Stimulated activated naive CD4-positive, alpha-beta T cell treated with Interleukin-2 at 50 U/mL for 16 hours (primary cell): ENCODE data around the gene CYS1.
A peak's percentile ranks its signal among the peaks of the same experiment; 100 is the strongest.
"Not testable (repeated sequence)": the region's sequence is repeated elsewhere in the genome, so short reads cannot be mapped to it uniquely, and the experiment has no call there.

ENCODE experiments used
- DNase-seq: peaks from one replicate; lab custom pipeline; 2025; lab: John Stamatoyannopoulos, UW

The CYS1 gene

DNA sequence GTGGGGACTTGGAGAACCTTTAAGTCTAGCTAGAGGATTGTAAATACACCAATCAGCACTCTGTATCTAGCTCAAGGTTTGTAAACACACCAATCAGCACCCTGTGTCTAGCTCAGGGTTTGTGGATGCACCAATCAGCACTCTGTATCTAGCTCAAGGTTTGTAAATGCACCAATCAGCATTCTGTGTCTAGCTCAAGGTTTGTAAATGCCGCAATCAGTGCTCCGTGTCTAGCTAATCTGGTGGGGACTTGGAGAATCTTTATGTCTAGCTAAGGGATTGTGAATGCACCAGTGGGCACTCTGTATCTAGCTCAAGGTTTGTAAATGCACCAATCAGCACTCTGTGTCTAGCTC lies 11.7 kb upstream of the CYS1 start:
- not testable (repeated sequence) for DNase-seq

DNA sequence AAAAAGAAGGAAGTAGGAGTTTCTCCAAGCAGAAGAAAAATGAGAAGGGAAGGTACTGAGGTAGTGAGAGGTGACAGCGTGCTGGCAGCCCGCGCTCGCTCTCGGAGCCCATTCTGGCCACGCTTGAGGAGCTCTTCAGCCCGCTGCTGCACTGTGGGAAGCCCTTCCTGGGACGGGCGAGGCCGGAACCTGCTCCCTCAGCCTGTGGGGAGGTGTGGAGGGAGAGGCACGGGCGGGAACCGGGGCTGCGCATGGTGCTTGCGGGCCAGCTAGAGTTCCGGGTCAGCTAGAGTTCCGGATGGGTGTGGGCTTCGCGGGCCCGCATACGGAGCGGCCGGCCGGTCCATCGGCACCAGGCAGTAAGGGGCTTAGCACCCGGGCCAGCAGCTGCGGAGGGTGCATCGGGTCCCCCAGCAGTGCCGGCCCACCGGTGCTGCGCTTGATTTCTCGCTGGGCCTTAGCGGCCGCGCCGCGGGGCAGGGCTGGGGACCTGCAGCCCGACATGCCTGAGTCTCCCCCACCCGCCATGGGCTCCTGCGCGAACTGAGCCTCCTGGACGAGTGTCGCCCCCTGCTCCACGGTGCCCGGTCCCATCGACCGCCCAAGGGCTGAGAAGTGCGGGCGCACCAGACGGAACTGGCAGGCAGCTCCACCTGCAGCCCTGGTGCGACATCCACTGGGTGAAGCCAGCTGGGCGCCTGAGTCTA lies 11.1 kb upstream of the CYS1 start:
- peak; percentile 10 for DNase-seq

DNA sequence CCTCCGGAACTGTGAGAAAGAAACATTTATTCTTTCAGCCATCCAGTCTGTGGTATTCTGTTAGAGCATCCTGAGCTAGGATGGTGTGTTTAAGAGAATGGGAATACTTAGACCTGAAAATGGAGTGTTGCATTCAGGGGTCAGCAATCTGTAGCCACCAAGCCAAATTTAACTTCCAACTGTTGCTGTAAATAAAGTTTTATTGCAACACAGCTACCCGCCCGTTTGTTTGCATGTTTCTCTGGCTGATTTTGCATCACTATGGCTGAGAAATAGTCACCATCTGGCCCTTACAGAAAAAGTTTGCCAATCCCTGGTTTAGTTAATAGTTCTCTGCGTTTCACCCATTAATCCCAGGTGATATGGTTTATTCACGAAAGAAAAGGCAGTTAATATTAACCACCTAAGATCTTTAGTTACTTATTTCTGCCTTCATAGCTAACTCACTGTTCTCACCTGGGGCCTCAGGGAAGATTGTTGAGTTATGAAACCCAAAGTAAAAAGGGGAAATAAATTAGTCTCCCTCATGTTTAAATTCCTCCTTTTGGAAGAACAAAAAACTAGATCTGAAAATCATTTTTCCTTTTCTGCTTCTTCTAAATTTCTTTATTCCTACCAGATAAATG lies 9.5 kb upstream of the CYS1 start:
- DNase-seq, result no peak

DNA sequence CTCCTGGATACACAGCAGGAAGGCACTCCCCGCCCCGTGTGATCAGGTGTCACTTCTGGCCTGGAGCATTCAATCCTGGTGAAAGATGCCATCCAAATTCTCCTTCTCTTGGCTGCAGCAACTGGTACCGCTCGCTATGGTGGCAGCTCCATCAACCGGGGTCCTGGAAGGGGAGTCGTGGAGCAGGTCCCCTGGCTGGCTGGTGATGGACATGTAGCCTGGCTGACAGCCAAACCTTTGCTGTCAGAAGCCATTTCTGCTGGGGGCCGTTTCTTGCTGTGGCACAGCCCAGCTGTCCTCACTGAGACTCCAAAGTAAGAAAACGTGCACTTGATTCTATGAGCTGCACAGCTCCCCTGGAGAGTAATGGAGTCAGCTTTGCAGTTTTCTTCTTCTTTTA lies 7.1 kb upstream of the CYS1 start:
- DNase-seq, result no peak

DNA sequence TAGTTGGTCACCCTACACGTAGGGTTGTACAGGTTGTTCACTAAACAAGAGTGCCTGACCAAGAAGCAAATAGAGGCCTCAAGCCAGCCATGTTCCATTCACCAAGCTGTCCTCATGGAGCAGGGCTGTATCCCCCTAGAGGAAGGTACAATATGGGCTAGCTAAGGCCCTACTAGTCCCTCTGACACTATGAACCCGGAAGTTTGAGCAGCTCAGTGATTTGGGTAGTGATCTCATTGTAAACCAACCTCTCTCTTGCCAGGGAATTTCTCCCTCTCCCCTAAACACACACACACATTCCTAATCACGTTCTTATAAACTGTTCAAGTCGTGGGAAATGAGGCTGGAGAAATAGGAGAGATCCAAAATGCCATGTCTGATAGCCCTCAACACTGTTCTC lies 6.7 kb upstream of the CYS1 start:
- DNase-seq, result no peak

DNA sequence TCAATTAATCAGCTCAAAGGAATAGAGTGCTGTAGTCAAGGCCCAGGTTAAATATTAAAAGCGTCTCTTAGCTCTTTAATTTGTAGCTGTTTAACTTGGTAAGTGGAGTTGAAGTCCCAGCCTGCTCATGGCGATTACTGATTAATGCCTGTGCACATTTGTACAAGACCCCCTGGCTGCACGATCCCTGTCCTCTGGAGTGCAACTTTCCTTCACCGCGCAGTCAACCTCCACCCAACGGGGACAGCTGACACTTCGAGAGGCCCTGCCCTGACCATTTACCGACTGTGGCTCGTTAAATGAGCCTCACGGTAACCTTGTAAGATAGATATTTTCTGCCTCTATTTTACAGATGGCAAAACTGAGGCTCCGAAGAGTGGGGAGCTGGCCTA lies 5.5 kb upstream of the CYS1 start:
- no peak for DNase-seq

DNA sequence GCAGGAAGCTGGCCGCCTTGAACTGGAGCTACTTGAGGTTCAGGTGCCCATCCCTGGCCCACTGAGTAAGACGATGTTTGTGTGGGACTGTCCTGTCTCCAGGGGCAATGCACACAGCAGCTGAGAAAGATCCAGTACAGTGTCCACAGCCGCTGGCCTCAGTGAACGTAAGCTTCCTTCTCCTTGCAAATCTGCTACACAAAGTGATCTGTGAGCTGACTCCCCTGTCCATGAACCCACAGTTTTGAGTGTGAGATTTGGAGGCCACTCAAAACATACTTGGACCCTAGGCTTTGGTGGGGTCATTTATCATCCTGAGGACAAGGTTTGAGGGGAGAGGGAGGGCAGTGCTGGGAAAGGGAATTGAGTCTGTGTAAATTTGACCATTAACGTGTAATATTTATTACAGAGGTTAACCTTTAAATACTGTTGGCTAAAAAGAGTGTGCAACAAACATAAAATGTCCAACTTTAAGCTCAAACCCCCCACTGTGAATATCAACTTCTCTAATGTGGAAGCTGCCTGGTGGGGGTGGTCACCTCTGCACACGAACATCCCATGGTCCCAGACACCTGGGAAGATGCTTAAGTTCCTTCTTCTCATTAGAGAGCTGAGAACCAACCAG lies 4.9 kb upstream of the CYS1 start:
- DNase-seq, result no peak

DNA sequence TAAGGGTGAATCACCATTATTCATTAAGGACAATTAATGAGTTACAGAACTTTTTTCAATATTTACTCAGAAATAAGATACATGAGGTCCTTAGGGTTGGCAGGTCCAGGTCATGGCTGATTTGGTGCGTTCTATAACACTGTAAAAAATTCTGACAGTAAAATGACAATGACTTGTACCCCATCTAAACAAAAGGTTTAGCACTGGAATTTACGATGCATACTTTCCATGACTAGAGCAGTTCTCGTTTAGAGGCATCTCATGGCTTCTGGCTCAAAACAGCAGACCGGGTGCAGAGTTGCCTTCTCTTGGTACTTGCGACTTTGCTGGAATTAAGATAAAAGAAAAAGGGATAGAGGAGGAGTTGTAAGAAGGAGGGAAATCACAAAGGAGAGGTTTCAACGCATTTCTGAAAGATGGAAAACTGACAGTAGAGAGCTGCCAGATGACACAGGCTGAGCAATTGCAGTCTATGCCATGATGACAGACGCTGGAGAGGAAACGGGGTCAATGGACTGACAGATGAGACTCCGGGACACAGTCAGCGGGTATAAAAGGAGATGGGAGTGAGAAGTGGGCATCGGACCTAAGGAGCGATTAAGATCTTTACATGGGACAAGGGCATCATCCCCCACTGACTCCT lies 4.1 kb upstream of the CYS1 start:
- no peak for DNase-seq

DNA sequence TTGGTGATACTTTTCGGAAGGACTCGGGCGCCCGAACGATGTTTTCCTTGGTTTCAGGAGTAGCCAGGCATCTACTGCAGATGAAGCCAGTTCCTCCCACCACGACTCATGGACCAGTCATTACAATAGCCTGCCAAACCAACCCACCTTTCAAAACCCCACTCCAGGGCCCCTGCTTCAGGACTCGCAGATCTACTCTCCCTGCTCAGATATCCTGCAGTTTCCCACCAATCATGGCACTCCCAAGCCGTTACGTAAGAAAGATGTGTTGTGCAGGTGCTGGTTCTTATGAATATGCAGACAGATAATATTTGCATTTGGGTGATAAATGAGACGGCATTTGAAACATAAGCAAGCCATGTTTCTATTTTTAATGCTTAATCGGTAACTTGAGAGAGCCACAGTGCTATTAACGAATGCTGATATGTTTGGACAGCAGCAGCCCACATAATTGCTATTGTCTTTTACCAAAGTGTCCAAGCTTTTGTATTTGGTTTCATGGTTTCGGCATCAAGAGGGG lies 3.5 kb upstream of the CYS1 start:
- DNase-seq, result no peak

DNA sequence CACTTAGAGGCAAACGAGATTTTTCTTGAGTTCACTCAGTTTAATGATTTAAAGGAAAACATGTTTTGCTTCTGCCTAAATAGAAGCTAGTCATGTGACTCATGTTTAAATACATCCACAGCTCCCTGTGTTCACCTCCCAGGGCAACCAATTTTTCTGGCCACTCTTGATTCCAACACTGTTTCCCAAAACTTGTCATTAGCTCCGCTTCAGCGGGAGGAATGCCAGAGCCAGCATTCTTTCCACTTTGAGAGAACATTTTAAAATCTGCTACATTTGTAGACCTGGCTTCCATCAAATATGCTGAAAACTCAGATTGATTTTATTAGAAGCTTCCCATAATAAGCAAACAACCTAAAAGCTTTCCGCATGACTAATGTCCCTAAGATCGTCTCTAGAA lies 2.8 kb upstream of the CYS1 start:
- no peak for DNase-seq

DNA sequence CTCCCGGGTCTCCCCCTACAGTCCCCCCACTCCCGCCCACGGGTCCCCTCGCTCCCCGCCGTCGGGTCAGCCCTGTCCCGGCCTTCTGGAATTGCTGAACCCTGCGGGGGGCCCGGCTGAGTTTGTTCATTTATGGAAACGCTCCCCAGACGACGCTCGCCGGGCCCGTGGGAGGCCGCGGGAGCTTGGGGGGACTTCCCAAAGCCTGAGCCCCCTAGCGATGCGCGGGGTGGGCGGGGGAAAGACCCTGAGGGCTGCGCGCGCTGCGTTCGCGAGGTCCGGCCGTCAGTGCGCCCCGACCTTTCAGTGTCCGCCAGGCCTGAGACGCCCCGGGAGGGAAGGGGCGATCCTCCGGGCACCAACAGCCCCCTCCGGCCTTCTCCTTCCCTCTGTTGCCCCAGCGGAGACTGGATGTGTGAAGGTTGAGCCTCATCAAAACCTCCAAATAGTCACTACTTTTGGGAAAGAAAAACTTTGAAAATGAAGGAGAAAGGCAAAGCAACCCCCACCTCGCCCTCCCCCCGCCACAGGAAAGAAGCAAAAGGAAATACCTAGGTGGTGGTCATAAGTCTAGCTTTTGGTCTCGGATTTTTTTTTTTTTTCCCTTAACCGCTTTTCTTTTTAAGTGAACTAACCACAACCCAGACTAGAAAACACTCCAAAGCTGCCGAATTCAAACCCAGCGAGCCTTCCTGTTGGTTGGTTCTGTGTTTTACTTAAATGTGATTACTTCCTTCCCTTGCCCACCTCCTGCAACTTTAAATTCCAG lies 509 bp upstream of the CYS1 start:
- no peak for DNase-seq

DNA sequence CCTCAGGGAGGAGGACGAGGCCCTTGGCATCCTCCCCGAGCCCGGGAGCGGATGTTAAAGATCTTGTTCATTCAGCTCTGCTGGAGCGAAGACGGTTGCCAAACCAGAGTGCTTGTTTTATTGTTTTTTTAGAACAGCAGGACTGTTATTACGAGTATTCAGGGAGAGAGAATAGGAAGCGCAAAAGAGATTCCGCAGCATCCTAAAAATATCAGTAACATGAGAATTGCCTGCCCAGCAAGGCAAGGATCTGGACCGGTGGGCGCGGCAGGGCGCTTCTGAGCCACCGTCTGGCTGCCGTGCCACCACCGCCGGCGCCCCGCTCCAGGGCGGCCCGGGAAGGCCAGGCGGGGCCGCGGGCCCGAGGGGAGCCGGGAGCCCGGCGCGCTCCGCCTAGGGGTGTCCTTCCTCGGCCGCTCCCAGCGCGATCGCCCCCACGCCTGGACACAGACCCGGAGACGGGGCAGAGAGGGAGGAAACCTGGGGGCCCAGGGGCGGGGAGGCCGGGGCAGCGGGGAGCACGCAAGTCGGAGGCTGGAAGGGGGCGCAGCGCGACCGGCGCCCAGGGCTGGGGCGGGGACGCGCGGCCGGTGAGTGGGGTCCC lies 843 bp downstream of the CYS1 start:
- DNase-seq, result no peak

DNA sequence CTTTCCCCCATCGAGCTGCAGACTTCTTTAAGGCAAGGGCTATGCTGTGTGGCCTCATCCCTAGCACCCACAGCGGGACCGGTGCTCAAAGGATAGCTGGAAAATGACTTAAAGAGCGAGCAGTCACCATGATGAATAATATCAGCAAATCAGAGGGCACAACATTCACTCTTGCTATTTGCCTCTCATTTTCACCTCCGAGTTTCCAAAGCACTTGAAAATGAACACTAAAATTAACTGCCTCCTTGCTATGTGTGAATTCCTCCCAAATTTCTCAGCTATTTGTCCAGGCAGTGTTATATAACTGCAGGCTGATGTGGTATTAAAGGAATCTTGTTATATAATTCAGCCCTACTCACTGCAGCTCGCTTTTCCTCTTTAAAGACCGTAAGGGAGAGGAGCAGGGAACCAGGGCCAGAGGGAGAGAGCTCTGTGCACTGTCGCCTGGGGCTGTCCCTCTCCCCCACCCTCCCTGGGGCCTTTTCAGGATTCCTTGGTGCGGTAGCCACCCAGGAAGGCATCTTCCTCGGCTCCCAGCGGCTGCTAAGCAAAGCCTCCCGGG lies 1.4 kb downstream of the CYS1 start:
- DNase-seq, result no peak

DNA sequence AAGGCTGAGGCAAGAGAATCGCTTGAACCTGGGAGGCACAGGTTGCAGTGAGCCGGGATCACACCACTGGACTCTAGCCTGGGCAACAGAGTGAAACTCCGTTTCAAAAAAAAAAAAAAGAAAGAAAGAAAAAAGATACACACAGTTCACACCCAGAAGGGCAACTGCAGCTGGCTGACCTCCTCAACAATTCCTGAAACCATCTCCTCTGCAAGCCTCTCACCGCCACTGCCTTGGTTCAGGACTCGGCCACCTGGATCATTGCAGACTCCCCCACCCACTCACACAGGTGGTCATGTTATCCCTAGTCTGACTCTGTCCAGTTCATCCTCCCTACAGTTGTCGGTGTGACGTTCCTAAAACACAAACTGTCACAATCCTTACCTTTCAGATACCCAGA lies 2.2 kb downstream of the CYS1 start:
- no peak for DNase-seq

DNA sequence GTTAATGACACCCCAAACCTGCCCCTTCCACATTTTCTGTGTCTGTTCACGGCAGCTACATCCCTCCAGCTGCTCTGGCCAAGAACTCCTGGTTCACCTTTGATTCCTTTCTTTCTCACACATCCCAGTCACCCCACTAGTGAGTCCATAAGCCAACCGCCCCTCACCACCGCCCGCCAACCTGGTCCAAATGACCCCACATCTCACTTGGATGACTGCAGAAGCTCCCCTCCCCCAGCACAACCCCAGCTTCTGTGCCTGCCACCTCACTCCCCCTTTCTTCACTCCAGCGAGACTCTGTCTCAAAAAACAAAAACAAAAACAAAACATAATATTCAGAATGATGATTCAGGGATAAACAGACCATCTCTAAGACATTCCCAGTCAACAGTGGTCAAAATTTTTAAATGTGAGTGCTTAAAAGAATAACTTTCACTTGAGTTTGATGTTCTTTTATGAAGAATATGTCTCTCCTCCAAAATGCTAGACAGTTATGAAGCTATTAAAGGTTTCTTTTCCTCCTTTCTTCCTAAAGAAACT lies 3.2 kb downstream of the CYS1 start:
- DNase-seq, result no peak

DNA sequence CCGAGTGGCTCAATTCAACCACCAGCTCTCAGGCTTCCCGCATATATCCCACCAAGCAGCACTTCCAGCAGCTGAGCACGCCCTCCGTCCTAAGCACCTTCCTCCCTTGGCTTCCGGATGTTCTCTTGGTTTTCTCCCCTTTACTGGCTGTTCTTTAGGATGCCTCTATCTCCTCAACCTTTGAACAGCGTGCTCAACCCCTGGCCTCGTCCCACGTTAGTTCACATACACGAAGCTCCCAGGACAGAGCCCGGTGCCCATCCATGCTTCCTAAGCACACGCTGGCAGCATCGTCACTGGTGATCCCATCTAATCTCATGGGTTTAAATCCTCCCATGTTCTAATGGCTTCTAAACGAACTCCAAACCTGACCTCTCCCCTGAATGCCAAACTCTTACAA lies 3.7 kb downstream of the CYS1 start:
- no peak for DNase-seq

DNA sequence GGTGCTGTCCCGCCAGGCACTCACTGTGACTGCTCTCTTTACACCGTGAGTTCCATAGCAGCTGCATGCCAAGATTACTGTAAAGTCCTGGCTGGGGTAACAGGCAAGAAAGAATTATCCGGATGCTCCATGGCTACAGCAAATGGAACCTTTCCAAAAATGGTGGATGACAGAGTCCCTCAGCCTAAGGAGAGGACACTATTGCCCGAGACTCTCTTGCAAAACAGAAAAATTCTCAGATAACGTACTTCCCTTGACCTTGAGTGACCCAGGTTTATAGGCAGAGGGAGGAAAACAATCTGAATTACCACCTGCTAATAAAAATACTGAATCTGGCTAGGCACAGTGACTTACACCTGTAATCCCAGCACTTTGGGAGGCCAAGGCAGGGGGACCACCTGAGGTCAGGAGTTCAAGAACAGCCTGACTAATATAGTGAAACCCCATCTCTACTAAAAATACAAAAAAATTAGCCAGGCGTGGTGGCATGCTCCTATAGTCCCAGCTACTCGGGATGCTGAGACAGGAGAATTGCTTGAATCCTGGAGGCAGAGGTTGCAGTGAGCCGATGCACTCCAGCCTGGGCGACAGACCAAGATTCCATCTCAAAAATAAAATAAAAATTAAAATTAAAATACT lies 4.5 kb downstream of the CYS1 start:
- no peak for DNase-seq

DNA sequence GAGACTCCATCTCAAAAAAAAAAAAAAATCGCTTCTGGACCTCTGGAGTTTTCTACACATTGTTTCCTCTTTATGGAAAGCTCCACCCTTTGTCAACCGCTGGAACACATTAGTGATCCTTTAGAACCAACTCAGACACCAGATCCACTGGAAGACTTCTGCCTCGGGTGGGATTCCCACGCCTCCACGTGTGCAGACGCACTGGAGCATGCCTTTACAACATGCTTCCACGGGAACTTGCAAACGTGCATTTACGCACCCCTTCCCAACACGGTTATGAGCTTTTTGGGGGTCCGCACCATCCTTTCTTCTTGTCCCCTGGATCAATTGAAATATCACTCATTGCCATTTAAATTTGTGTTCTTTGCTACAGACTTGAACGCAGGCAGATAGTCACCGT lies 5.1 kb downstream of the CYS1 start:
- no peak for DNase-seq

DNA sequence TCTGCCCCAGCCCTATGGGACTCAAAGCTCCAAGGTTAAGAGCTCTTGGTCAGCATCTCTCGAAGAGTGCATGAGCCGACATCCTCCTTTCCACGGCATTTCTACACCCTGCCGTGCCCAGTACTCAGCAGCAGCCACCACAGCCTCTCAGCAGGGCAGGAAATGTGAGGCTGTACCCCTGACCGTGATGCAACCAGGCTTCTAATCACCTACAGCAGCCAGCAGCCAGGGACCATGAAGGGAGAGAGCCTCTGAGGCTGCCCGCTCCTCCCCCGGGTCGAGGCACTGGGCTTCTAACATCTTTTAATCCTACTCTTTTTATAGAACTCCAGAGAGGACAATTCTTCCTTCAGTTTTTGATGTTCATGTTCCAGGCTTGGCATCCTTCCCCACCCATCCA lies 6.5 kb downstream of the CYS1 start:
- DNase-seq, result no peak

DNA sequence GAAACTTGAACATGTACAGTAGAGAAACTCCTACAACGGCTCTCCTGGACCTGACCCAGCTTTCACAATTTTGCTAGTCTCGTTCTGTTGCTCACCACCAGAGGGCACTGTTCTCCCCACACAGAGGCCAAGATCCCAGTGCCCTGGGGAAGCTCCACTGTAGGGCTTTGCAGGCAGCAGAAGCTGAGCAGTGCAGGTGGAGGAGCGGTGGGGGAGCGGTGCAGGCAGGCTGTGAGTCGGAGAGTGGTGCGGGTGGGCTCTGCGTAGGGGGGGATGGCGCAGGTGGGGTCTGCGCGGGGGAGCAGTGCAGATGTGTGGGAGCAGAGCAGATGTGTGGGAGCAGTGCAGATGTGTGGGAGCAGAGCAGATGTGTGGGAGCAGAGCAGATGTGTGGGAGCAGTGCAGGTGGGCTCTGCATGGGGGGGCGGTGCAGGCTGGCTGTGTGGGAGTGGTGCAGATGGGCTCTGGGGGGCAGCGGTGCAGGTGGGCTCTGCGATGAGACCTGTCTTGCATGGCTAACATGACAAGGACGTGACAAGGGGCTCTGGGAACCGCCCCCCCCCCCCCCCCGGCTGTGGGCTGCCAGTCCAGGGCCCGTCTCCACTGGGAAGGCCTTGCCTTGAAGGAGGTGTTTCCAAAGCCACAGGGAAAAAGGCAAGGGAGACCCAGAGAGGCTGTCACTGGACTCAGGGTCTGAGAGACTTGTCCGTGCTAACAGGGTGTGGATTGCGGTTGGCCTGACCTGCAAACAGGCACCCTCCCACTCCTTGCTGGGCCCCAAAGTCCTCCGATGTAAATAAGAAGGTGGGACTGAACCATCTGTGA lies 7.3 kb downstream of the CYS1 start:
- peak; percentile 71 for DNase-seq
